Astrocyte (in vitro differentiated cells and primary cell): ENCODE data around the gene APBA3.

ENCODE experiments used
- EZH2 ChIP-seq: IDR thresholded peaks from 2 replicates; pipeline ENCODE4 v1.6.1; 2012; ENCODE audit warnings: mild to moderate bottlenecking, low read length, inconsistent platforms; ENCODE audit not compliant: insufficient read depth
- TF ChIP-seq, protein P1 (sequence below): IDR thresholded peaks from 2 replicates; pipeline ENCODE4 v1.5.1; 2011; ENCODE audit warnings: low read depth, mild to moderate bottlenecking, inconsistent platforms, low read length, moderate library complexity; ENCODE audit not compliant: insufficient read depth

DNA sequence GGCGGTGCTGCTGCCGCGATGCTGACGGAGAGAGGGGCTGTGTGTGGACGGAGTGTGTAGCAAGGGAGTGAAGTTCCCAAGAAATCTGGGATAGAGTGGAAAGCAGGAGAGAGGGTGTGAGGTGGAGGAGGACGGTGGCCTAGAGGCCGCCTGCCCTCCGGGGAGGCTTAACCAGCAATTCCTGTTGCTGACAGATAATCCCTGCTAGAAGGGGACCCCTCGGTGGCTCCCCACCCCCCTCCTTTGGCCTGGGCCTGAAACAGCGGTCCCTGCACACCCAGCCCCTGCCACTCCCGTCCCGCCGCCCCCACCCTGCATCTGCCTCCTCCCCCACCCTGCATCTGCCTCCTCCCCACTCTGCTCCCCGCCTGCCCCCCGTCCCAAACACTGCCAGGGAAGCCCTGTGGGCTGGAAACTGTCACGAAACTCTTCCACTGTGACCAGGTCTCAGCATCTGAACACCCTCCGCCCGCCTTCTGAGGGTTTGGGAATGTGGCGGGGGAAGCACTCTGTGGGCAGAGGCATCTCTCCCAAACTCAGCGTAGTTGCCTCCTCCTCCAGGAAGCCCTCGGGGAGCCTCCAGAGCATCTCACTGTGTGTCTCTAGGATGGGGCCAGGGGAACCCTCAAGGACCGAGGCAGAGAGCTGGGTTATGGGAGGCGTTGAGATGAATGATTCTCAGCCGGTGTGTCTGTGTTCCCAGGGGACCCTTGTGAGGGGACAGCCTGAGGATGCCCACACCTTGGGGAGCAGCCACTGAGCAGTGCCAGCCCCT, 41.8 kb upstream of the APBA3 start:
- TF ChIP-seq, protein P1, sequence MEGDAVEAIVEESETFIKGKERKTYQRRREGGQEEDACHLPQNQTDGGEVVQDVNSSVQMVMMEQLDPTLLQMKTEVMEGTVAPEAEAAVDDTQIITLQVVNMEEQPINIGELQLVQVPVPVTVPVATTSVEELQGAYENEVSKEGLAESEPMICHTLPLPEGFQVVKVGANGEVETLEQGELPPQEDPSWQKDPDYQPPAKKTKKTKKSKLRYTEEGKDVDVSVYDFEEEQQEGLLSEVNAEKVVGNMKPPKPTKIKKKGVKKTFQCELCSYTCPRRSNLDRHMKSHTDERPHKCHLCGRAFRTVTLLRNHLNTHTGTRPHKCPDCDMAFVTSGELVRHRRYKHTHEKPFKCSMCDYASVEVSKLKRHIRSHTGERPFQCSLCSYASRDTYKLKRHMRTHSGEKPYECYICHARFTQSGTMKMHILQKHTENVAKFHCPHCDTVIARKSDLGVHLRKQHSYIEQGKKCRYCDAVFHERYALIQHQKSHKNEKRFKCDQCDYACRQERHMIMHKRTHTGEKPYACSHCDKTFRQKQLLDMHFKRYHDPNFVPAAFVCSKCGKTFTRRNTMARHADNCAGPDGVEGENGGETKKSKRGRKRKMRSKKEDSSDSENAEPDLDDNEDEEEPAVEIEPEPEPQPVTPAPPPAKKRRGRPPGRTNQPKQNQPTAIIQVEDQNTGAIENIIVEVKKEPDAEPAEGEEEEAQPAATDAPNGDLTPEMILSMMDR = no peak
- no peak for TF ChIP-seq EZH2
